Upper lobe of left lung (tissue), 6 donors: ENCODE results near the gene ARHGEF19. TPM values are rescaled to one million over a fixed set of nuclear protein-coding genes. Genes with fewer than 3 reads are reported as not detected.

Source experiments
- ATAC-seq, 2 donors: fragments of 200-7000 bp; cut with Tn5 transposase; one replicate each; pipeline ENCODE4 v1.9.1; 2022; ENCODE audit warnings: mild to moderate bottlenecking in 2 of 2, moderate library complexity in 2 of 2; ENCODE audit not compliant: low FRiP score in 2 of 2
- DNase-seq, 2 donors: peaks; one replicate each; pipeline ENCODE4 v3.0.0-alpha.2; 2019 to 2020
- H3K27ac ChIP-seq, 4 donors: fragments of 200-600 bp; sonication (generic); one replicate each; pipeline ENCODE4 v1.5.1; 2016 to 2019
- H3K27me3 ChIP-seq, 4 donors: fragments of 200-600 bp; sonication (generic); one replicate each; pipeline ENCODE4 v1.5.1; 2017 to 2019
- H3K36me3 ChIP-seq, 4 donors: fragments of 200-600 bp; sonication (generic); one replicate each; pipeline ENCODE4 v1.5.1; 2016 to 2019
- H3K4me1 ChIP-seq, 4 donors: fragments of 200-600 bp; sonication (generic); one replicate each; pipeline ENCODE4 v1.5.1; 2018 to 2019
- H3K4me3 ChIP-seq, 4 donors: fragments of 200-600 bp; sonication (generic); one replicate each; pipeline ENCODE4 v1.5.1; 2017 to 2019; ENCODE audit warnings: mild to moderate bottlenecking in 2 of 4, moderate library complexity in 1 of 4
- H3K9me3 ChIP-seq, 4 donors: fragments of 200-600 bp; sonication (generic); one replicate each; pipeline ENCODE4 v1.5.1; 2018 to 2019
- CTCF ChIP-seq, 6 experiments: fragments of 450-650 bp in 4 of 6; fragments of 200-600 bp in 2 of 6; sonication (generic) in 2 of 6; IDR thresholded peaks; one replicate each; pipeline ENCODE4 v1.5.1; 2016 to 2019; ENCODE audit warnings: antibody characterized with exemption in 6 of 6
- EP300 ChIP-seq, 4 donors: sonication (generic); formaldehyde crosslinking; IDR thresholded peaks; one replicate each; pipeline ENCODE4 v1.5.1; 2017; ENCODE audit warnings: antibody characterized with exemption in 4 of 4, control low read depth in 2 of 4
- POLR2A ChIP-seq, 4 donors: fragments of 450-650 bp; IDR thresholded peaks; one replicate each; pipeline ENCODE4 v1.5.1; 2016 to 2017; ENCODE audit warnings: antibody characterized with exemption in 4 of 4, mild to moderate bottlenecking in 2 of 4
- POLR2AphosphoS5 ChIP-seq, 2 donors: sonication (generic); formaldehyde crosslinking; IDR thresholded peaks; one replicate each; pipeline ENCODE4 v1.5.1; 2017; ENCODE audit warnings: antibody characterized with exemption in 2 of 2
- WGBS, 2 donors: methylation state at CpG; one replicate each; pipeline ENCODE4 v1.1.5; 2017 to 2018; 5-methylcytosine and 5-hydroxymethylcytosine counted together
- total RNA-seq, 6 donors: library from RNA; depleted of rRNA in 4 of 6; stranded (reverse); fragments of >200 nt in 4 of 6; gene quantifications; one replicate each; pipeline versions ENCODE4 v1.1.0 to v1.2.1, GENCODE V29; 2016 to 2021
- donor health status: DM: no; HTN: no; CAD: no; lungs with moderate emphysema.
- donor health status: DM: no; HTN: yes; CAD: no; lungs with severe emphysema.

ARHGEF19 gene
- total RNA-seq, 6 donors from 2014 or later, result 3.5 to 70.2 (median 12.6) TPM

DNA sequence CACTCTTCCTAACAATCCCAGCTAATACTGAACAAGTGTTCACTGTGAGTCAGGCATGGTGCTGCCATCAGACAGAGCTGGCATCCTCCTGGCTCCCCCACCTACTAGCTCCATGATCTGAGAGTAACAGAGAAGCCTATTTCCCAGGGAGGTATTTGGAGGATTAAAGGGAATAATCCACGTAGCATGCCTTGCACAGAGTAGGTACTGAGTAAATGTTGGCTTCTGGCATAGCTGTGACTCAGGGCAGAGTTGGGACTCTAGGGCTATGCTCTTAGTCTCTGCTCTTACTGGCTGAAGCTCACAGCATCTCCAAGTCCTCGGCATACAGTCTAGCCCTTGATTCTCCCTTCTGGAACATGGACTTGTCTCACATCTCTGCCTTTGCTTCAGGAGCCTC is 8.2 kb downstream of the ARHGEF19 start:
- no peaks in the 10 kb centered on the region for H3K9me3 ChIP-seq
- no peak for TF ChIP-seq CTCF (IDR thresholded peaks at IDR 0.05)
- no peak for TF ChIP-seq POLR2AphosphoS5 (IDR thresholded peaks at IDR 0.05)
- no peak for TF ChIP-seq POLR2A (IDR thresholded peaks at IDR 0.05)
- TF ChIP-seq EP300 (IDR thresholded peaks at IDR 0.05), result no peak
- H3K27me3 ChIP-seq, result no peaks in the 10 kb centered on the region
- DNase-seq (no peak), ATAC-seq (no peak)
- H3K27ac ChIP-seq, result no peak overlapping the region
- WGBS, 2 donors, result 92 to 100% methylated on average over 2 of the region's 2 CpGs
- H3K4me1 ChIP-seq, result peaks cover 8 to 28% (median 15%) of the 10 kb centered on the region in 4 donors
- no peak overlapping the region for H3K4me3 ChIP-seq
- peaks cover 0 to 7% (median 3%) of the 10 kb centered on the region in 4 donors for H3K36me3 ChIP-seq

- H3K36me3 ChIP-seq, result peaks cover 0 to 14% (median 3%) of the 10 kb centered on the region in 4 donors
- DNase-seq, result no peak
- ATAC-seq, result no peak
- no peak overlapping the region for H3K27ac ChIP-seq
- H3K4me3 ChIP-seq, result no peak overlapping the region
- TF ChIP-seq EP300 (IDR thresholded peaks at IDR 0.05) (no peak), POLR2AphosphoS5 (IDR thresholded peaks at IDR 0.05) (no peak), POLR2A (IDR thresholded peaks at IDR 0.05) (no peak), CTCF (IDR thresholded peaks at IDR 0.05) (no peak)
- 32 to 65% methylated on average over 3 of the region's 3 CpGs for WGBS, 2 donors
- peaks cover 8 to 28% (median 15%) of the 10 kb centered on the region in 4 donors for H3K4me1 ChIP-seq
- no peaks in the 10 kb centered on the region for H3K27me3 ChIP-seq
- H3K9me3 ChIP-seq, result no peaks in the 10 kb centered on the region
These were observed 8.9 kb downstream of the ARHGEF19 start for GRCh38 chr1:16203550-16203949.

- peaks cover 8 to 23% (median 13%) of the 10 kb centered on the region in 4 donors for H3K4me1 ChIP-seq
- no peaks in the 10 kb centered on the region for H3K27me3 ChIP-seq
- H3K36me3 ChIP-seq, result peaks cover 0 to 17% (median 3%) of the 10 kb centered on the region in 4 donors
- no peak overlapping the region for H3K4me3 ChIP-seq
- WGBS, 2 donors, result 88 to 95% methylated on average over 15 to 22 of the region's 24 CpGs
- no peak overlapping the region for H3K27ac ChIP-seq
- TF ChIP-seq EP300 (IDR thresholded peaks at IDR 0.05), result no peak
- TF ChIP-seq POLR2A (IDR thresholded peaks at IDR 0.05), result no peak
- no peak for TF ChIP-seq POLR2AphosphoS5 (IDR thresholded peaks at IDR 0.05)
- TF ChIP-seq CTCF (IDR thresholded peaks at IDR 0.05), result no peak
- ATAC-seq (no peak), DNase-seq (peak in 1 of 2 donors; percentile 66)
- no peaks in the 10 kb centered on the region for H3K9me3 ChIP-seq
These were observed 9.9 kb downstream of the ARHGEF19 start for GRCh38 chr1:16202281-16203210.

DNA sequence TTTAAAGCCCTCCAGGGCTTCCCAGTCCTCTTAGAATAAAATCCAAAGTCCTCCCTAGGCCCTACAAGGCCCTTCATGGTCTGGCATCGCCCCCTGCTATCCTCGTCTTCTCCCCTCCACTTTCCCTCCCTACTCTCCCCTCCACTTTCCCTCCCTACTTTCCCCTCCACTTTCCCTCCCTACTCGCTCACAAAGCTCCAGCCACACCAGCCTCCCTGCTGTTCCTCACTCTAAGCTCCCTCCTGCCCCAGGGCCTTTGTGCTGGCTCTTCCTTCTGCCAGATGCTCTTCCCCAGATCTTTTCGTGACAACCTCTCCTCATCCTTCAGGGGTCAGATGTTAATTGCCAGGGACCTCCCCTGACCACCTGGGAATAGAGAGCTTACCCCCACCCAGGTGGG is 12.8 kb downstream of the ARHGEF19 start:
- Histone ChIP-seq H3K4me1 (no peaks in the 10 kb centered on the region), H3K36me3 (peaks cover 0 to 17% (median 3%) of the 10 kb centered on the region in 4 donors), H3K4me3 (no peak overlapping the region), H3K27ac (no peak overlapping the region), H3K9me3 (no peaks in the 10 kb centered on the region), H3K27me3 (no peaks in the 10 kb centered on the region)
- TF ChIP-seq POLR2A (IDR thresholded peaks at IDR 0.05) (no peak), CTCF (IDR thresholded peaks at IDR 0.05) (no peak), POLR2AphosphoS5 (IDR thresholded peaks at IDR 0.05) (no peak)
- ATAC-seq, result no peak
- WGBS, 2 donors, result 96 to 98% methylated on average over 4 of the region's 4 CpGs
- no peak for DNase-seq
